GM19467 (cell line): ENCODE data around the gene CCNF.
"Not testable (repeated sequence)": the region's sequence is repeated elsewhere in the genome, so short reads cannot be mapped to it uniquely, and the experiment has no call there.

ENCODE experiments used
- ATAC-seq: cut with Tn5 transposase; IDR thresholded peaks from one replicate; pipeline ENCODE4 v1.9.1; 2021; ENCODE audit warnings: mild to moderate bottlenecking, moderate library complexity; ENCODE audit not compliant: unreplicated experiment

The CCNF gene, protein sequence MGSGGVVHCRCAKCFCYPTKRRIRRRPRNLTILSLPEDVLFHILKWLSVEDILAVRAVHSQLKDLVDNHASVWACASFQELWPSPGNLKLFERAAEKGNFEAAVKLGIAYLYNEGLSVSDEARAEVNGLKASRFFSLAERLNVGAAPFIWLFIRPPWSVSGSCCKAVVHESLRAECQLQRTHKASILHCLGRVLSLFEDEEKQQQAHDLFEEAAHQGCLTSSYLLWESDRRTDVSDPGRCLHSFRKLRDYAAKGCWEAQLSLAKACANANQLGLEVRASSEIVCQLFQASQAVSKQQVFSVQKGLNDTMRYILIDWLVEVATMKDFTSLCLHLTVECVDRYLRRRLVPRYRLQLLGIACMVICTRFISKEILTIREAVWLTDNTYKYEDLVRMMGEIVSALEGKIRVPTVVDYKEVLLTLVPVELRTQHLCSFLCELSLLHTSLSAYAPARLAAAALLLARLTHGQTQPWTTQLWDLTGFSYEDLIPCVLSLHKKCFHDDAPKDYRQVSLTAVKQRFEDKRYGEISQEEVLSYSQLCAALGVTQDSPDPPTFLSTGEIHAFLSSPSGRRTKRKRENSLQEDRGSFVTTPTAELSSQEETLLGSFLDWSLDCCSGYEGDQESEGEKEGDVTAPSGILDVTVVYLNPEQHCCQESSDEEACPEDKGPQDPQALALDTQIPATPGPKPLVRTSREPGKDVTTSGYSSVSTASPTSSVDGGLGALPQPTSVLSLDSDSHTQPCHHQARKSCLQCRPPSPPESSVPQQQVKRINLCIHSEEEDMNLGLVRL

DNA sequence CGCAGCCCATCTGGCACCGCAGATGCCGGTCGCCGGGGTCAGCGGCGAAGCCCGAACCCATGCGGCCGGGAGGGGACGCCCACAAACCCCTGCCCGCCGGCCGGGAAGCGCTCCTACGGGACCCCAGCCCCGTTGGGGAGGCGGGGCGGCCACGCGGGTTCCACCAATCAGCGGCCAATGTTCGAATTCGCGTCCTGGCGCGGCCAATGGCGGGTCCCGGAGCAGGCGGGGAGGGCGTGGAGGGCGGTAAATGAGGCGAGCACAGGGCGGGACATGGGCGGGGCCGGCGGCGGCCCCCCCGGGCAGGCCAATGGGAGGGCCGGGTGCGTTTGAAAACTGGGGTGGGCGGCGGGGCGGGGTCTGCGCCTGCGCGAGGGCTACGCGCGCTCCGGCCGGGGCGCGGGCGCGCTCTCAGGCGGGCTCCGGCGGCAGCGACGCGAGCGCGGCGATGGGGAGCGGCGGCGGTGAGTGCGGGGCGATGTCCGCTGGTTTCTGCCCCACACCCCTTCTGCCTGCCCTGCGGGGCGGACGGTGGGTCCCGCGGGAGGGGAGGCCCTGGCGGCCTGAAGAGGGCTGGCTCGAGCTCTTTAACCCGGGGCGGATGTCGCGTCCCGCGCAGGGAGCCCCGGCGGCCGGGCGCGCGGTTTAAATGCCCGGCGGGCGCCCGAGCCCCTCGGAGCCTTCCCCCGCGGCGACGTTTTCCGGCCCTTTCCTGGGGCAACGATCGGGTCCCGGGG, at the start of gene CCNF:
CCNF (plus strand) TSS at position 414 of the 737 bp plus-strand sequence; CDS start at position 449, 35 bp downstream.
- ATAC-seq, result peak; percentile 70

DNA sequence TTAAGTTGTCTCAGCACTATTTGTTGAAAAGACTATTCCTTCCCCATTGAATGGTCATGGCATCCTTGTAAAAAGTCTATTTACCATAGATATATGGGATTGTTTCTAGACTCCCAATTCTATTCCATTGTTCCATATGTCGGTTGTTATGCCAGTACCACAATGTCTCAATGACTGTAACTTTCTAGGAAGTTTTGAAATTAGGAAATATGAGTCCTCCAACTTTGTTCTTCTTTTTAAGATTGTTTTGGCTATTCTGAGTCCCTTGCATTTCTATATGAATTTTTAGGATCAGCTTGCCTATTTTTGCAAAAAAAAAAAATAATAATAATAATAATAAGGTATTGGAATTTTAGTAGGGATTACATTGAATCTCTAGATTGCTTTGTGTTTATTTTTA, 45.7 kb upstream of the CCNF start:
- no peak for ATAC-seq

DNA sequence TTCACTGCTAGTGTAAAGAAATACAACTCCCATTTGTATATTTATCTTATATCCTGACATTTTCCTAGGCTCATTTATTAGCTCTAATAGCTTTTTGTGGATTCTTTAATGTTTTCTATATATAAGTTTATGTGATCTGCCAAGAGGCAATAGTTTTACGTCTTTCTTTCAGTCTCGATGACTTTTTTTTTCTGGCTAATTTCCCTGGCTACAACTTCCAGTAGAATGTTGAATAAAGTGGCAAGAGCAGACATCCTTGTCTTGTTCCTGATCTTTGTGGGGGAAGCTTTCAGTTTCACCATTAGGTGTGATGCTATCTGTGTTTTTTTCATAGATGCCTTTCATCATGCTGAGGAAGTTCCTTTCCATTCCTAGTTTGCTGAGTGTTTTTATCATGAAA, 44.8 kb upstream of the CCNF start:
- no peak for ATAC-seq

DNA sequence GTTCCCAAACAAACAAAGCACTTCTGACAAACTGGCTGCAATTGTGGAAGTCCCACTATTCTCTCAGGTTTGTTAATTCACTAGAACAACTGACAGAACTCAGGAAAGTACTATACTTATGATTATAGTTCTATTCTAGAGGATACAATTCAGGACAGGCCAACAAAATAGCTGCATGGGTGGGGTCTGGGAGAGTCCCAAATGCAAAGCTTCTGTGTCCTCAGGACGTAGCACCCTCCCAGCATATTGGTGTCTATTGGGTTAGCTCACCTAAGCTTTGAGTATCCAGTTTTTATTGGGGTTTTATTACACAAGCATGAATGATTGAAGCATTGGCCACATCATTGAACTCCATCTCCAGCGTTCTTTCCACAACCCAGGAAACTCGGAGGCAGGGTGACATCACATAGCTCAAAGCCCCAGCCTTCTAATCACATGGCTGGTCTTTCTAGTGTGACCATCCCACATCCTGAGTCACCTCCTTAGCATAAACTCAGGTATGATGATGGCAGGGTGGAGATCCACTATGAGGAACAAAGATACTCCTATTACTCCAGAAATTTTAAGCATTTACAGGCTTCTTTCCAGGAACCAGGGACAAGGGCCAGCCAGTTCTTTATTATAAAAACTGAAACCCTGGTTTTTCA, 43.9 kb upstream of the CCNF start:
- ATAC-seq, result no peak

DNA sequence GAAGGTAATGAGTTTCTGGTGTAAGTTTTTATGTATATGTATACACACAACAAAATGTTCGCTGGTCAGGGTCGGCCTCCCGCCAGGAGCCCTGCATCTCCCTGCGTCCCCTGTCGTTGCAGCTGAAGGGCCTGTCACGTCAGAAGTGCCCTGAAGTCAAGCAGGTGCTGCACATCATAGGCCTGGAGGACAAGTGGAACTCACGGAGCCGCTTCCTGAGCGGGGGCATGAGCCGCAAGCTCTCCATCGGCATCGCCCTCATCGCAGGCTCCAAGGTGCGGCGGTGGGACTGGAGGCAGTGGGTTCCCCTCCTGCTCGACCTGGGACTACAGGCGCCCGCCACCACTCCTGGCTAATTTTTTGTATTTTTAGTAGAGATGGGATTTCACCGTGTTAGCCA, 43.3 kb upstream of the CCNF start:
- not testable (repeated sequence) for ATAC-seq

DNA sequence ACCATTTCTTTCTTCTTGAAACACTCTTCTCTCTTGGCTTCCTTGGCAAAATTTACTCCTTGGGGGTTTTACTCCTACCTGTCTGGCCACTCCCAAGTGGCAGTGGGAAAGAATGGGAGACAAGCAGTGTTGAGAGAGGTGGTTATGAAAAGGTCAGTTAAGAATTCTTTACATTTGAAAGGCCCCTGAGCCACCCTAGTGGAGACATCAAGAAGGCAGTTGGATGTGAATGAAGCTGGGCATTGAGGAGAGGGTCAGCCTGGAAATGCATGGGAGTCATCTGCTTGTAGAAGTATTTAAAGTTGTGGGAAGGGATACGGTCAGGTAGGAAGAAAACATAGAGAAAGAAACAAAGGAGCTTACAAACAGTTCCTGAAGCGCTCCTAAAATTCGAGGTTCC, 42.3 kb upstream of the CCNF start:
- ATAC-seq, result no peak

DNA sequence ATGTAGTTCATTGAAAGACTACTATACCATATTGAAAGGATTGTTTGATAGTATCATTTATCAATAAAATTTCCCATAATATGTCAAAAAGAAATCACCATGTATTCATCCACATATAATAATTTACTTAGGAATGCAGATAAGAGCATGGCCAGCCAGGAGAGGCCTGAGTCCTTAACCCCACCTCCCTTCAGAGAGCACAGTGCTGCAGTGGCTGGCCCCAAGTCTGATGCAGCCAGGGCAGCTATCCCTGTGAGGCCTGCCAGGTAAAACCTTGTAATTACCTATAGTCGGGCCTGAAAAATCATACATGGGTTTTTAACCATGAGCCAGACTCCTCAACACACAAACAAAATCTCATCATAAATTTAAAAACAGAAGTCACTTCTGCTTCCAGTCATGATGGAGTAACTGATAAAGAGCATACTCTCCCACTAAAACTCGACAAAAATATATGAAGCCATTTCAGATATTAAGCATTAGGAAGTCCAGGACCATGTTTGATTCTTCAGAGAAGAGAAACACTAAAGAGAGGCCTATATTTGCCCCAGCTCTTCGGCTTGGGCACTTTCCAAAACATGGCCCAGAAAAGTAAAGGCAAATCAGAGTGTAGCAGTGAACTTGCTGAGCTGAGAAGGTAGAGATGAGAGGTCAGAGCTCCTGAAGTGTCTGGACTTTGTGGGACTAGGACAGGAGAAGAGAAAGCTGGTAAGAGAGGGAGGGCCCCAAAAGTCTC, 40.9 kb upstream of the CCNF start:
- no peak for ATAC-seq

DNA sequence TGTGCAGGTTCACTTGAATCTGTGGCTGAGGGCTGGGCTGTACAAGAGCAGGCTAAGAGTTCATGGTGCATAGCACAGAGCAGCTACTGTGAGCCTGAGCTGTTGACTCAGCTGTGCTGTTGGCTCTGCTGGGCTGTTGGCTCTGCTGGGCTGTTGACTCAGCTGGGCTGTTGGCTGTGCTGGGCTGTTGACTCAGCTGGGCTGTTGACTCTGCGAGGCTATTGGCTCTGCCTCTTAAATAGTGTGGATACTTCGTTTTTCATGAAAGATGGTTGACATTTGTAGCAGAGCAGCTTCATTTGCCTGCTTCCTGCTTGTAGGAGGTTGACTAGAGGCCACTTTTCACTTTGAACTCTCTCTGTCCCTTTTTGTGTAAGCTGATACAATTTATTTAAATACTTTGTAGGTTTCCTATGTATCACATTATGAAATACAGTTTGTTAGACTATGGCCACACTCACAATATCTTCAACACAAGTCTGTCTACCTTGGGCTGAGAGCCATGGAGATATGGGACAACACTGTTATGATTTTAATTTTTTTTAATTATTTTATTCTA, 40.3 kb upstream of the CCNF start:
- ATAC-seq, result no peak

DNA sequence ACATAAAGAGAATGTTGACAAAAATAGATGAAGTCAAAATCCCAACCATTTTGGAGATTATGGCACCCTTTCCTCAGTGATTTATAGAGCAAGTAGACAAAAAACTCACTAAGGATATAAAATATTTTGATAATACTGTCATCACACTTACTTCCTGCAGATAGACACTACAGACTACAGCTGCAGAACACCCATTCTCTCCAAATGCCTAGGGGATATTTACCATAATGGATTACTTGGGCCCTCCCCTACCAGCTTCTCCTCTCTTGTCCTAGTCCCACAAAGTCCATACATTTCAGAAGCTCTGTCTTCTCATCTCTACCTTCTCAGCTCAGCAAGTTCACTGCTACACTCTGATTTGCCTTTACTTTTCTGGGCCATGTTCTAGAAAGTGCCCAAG, 37.2 kb upstream of the CCNF start:
- no peak for ATAC-seq

DNA sequence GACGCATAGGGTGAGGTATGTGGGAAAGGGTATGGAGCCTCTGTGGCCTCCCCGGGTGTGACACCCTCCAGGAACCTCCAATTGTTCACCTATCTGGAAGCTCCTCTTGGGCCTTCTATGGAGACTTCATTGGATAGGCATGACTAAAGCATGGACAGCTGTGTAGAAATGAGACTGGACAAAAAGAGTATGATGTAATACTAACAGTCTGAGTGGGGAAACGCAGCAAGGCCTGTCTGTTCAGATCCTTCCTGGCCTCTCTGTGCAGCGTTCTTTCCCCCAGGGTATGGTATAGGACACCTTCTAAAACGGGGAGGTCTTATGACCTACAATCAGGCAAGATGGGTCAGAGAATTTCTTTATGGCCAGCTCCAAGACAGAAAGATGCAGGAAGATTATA, 30.7 kb upstream of the CCNF start:
- no peak for ATAC-seq

DNA sequence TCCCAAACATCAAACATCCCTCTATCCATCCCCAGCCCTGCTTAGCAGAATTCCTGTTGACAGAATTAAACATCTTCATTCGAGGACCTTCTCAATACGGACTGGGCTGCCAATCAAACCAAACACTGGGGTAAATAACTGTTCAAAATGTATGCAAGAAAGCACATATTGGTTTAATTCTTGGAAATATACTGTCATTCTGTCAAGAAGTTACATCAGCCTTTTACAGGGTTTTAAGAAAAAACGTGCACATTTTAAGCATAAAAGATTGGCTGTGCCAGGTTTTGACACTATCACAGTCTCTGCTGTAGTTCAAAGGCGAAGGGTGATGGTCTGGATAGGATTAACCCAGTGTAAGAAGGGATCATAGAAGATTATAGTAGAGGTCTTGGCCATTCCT, 25.1 kb upstream of the CCNF start:
- ATAC-seq, result no peak

DNA sequence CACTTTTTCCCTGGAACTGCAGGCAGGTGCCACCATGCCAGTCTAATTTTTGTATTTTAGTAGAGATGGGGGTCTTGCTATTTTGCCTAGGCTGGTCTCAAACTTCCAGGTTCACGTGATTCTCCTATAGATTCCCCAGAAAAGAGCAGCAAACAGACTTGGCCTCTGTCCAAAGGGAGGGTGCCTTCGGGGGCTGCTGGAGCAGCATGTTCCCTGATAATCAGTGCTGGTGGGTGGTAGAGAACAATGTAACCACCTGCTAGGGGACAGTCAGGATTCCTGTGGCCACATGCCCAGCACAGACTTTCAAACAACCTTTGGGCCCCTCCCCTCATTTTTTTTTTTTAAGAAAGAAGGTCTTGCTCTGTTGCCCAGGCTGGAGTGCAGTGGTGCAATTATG, 14.2 kb upstream of the CCNF start:
- no peak for ATAC-seq

DNA sequence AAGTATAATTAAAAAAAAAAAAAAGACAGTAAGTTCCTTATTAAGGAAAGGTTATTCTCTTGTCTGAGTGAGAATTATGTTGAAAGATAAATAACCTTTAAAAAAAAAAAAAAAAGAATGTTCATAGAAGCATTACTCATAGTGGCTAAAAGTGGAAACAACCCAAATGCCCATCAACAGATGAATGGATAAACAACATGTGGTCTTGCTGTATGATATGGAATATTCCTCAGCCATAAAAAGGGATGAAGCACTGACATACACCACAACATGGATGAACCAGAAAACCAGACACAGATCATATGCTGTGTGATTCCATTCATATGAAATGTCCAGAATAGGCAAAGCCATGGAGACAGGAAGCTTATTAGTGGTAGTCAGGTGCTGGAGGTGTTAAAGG, 9.2 kb upstream of the CCNF start:
- ATAC-seq, result no peak

DNA sequence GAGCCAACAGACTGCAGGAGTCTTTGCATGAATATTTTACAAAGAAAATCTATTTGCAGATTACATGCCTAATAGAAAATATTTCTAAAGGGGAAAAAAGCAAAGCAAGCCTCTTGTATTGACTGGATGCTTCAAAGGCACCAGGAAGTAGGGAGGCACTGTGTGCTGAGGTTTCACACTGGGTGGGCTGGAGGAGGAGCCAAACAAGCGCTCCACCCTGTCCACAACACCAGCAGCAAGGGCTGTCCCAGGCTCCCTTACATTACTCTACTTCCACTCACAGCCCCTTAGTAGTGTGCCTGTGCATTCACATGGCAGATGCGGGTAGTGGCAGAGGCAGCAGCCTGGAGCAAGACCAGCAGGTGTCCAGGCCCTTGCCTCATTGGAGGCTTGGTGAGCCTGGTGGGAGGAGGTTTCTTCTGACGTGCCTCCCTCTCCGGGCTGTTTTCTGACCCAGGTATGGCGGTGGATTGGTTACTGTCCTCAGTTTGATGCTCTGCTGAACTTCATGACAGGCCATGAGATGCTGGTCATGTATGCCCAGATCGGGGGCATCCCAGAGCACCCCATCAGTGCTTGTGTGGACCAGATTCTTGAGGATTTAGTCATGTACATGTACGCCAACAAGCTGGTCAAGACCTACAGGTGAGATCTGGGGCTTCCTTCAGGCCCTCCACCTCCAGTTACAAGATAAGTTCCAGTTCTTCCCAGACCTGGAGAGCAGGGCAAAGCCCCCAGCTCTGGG, 7.0 kb upstream of the CCNF start:
- ATAC-seq, result no peak

DNA sequence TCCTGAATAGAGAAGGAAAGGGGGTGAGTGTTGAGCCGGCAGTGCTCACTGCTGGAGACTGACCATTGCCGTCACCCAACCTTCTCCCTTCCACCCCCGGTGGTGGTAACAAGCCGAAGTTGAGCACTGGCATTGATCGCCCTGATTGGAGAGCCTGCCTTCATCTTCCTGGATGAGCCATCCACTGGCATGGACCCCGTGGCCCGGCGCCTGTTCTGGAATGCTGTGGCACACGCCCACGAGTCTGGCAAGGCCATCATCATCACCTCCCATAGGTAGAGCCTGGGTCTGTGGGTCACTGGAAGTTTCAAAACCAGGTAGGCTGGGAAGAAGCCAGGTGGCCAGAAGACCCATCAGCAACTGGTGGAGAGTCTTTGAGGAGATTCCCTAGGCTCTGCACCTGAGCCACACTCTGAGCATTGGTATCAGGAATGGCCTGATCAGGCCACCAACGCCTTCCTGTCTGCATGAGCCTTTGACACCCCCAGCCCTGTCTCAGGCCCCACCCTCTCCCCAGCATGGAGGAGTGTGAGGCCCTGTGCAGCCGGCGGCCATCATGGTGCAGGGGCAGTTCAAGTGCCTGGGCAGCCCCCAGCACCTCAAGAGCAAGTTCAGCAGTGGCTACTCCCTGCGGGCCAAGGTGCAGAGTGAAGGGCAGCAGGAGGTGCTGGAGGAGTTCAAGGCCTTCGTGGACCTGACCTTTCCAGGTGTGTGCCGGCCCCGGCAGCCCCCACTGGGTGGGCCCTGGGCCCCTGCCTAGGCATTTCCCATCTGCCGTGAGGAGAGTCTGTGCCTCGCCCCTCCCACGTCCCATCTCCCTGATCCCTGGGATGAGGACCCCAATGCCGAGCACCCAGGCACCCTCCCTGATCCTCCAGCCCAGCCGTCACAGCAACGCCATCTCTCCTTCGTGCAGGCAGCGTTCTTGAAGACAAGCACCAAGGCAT, 4.9 kb upstream of the CCNF start:
- ATAC-seq, result no peak

DNA sequence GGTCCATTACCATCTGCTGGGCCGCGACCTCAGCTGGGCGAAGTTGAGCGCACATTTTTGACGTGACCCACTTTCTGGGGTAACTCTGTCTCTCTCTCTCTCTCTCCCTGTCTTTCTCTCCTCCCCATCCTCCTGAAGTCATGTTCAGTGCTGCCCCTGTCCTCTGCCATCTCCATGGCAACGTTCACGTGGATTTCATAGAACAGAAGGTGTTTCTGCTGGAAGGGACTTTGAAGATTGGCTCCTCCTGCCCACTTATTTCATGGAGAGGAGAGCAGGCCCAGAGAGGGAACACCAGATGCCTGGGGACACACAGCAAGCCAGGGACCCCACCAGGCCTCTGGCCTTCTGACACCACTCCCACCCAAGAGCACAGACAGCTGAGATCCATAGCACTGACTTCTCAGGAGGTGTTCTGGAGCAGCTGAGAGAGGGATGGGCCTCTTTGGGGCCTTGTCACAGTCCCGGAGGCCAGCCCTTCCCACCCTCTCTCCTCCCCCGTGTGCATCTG, 4.2 kb upstream of the CCNF start:
- ATAC-seq, result no peak

DNA sequence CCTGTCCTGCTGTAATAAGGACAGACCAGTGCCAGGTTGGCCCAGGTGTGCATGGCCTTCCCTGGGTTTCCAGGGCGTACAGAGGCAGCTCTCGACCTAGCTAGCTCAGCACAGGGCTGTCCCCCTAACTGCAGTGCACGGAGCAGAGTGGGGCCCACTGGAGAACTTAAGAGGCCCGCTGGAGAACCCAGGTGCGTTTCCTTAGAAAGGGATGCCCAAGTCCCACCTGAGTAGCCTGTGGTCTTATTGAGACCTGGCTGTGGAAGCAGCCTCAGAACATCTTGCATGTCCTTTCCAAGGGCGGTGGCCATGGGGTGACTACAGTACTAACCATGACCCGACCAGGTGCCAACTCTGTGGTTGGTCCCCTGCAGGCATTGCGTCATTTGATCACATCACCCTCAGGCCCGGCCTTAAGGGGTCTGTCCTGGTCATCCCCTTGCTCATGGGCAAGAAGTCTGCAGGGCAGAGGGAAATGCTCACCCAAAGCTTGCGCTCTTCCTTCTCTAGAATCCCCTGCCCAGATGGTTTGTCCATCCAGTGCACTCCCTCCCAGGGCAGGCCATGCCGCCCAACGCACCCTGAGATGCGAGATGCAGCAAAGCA, 3.3 kb upstream of the CCNF start:
- ATAC-seq, result no peak

DNA sequence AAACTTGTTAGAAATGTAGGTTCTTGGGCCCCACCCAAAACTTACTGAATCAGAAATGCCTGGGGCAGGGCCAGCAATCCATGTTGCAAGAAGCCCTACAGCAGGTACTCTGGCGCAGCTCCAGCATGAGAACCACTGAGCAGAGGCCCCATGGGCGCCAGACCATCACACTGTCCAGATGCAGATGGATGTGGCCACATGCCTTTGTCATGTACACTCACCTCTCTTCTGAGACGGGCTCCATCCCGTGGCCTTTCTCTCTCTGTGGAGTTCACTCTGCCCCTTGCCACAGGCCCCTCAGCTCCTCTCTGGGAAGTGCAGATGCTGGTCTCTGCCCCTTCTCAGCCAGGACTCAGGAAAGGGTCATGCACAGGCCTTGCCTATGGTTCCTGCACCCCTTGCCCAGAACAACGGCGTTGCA, 2.3 kb upstream of the CCNF start:
- no peak for ATAC-seq
